HG02840 (cell line): ENCODE data around the gene ZIC4.

Experiments
- ATAC-seq: cut with Tn5 transposase; IDR thresholded peaks from one replicate; pipeline ENCODE4 v1.9.1; 2021; ENCODE audit warnings: mild to moderate bottlenecking, moderate library complexity, moderate number of reproducible peaks; ENCODE audit not compliant: unreplicated experiment, low FRiP score

Gene ZIC4

DNA sequence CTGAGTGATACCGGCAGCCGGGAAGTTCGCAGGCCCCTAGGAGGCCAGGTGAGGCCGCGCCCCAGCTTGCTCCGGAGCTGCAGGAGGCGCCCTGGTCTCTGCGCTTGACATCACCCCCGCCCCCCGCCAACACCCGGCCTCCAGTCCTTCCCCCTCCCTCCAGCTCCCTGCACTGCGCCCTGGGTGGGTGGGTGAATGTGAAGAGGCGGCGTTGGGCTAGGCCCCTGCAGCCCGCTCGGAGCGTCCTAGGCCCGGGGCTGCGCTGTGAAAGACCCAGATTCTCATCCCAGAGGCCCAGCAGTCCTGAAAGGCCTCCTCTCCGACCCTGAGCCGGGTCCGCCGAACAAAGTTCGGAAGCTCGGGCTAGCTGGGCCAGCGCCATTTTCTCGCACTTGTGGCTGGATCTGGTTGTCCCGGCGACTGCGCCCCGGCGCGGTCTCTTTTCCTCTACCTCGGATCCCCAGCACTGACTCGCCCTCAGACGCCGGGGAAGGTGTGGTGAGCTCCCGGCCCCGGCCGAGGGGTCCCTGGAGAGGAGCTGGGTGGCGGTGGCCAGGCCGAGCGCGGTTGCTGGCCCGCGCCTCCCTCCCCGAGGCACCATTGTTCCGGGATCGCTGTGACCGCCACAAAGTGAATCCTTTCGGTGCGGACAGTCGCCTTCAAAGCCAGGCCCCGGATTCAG is 12.9 kb downstream of the ZIC4 start:
- ATAC-seq = no peak

DNA sequence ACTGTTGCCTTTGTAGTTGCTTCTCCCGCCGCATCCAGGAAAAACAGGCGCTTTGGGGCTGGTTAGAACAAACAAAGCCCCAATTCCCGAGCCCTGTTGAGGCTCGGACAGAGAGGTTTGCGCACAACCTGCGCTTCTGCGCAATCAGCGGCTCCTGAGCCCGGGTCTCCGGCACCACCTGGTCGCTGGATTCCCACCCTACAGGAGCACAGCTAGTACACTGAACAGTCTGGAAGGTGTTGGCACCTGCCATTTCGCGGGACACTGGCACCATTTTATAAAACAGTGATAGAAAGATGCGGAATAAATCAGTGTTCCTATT is 13.8 kb downstream of the ZIC4 start:
- no peak for ATAC-seq

DNA sequence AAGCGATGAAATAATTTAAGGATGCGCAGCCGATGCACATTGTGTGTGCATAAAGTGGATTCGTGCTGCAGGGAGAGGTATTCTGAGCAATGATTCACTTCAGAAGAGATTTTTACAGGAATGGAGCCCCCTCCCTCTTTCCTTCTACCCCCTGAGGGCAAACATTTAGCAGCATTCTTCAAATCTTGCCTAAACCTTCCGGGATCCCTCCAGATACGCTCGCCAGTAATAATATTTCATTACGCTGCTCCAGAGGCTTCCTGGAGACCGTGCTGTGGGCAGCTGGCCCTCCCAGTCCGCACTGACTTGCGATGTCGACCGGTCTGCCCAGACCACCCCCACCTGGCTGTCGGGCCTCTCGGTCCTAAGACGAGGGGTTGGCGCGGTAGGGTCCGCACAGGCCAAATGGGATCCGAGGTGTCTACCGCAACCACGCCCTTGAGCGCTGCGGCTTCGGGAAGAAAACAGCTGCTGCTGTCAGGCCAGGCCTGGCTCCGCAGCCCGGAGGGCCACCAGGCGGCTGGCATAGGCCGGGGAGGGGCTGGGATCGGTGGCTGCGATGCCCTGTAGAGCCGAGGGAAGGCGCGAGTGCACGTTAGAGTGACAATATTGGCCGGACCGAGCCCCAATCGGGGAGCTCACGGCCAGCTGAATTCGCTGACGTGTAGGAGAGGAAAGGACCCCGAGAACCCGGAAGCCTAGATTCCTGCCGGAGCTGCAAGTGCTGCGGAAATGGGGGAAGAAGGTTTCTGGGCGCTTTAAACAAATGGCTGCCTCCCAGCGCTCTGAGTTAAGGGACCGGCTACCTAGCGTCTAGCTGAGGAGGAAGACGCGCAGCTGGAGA is 14.3 kb downstream of the ZIC4 start:
- ATAC-seq = no peak

DNA sequence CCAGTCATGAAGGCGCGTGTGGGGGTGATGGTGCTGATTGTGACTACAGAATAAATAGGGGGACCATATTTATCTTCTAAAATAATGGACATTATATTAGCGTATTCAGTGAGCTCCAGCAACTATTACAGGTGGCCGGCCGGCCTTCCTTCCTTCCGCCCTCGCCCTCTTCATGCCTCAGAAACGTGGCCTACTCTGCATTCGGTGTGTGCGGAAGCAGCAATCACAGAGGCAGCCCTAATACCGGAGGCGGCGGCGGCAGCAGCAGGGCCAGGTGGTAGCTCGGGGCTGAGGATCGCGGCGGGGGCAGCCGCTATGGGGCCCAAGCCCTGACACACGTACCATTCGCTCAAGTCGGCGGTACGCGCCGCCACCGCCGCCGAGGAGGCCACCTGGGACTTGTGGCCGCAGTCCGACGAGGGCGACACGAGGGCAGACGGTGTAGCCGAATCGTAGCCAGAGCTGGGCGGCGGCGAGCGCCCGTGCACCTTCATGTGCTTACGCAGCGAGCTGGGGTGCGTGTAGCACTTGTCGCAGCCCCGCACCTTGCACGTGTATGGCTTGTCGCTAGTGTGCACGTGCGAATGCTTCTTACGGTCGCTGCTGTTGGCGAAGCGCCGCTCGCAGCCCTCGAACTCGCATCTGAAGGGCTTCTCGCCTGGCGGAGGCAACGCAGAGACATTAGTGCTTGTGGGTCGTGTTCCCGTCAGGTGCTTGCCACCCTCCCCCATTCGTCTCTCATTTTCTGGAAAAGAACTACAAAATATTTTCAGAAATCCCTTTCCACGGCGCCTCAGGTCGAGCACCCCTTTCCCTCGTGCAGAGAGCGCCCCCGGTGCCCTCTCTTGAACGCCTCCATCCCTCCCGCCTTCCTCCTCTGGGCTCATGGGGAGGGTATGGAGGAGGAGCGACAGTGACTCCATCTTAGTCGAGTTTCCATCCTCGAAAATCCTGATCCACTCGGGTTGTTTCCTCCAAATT is 15.5 kb downstream of the ZIC4 start:
- ATAC-seq = no peak

DNA sequence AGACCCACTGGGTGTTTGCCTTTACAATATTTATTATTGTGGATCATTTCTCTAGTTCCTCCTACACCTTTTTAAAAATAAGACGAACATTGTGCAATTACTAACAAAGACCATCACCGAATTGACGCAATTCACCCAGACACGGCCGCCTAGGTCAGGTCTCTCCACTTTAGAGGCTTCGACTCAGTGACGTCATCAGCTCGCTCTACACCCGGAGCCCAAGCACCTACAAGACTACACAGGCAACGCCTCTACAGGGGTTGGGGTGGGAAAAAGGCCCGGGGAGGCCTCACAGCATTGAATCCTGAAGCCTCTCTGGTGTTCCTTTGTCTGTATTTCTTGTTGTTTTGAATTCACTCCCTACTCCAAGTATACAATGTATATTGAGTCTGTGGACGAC is 16.6 kb downstream of the ZIC4 start:
- no peak for ATAC-seq

DNA sequence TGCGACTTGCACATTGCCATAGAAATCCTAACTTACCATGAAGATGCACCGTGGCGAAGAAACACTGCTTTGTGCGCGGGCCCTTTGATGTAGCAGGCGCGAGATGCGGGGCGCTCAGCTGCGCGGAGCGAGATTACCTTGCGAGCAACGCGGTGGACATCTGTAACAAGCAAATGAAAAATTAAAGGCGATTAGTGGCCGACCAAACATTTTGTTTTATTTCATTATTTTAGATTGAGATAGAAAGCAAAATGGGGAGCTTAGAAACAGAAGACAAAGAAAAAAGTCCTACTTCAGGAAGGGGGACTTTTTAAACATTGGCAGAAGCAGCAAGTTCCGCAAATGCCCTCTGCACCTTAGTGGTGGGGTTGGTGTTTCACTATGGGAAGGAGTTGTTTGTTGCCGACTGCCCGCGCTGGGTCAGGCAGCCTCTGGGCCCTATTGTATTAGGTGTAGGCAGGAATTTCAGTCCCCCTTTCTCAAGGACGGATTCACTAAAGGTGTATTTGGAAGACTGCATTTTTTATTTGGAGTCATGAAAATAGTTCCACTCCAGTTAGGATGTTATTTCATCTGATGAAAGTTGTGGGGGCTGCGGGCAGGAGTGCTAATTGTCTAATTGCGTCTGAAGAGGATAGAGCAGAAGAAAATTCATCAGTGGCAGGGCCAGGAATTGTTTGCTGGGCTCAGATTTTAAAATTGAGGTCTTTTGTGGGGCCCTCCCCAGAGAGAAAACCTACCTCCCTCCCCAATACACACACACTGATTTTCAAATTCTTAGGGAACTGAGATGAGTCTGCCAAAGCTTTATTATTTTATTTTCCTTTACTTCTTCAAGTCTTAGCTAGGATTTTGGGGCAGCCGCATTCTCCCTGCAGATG is 17.4 kb downstream of the ZIC4 start:
- no peak for ATAC-seq

DNA sequence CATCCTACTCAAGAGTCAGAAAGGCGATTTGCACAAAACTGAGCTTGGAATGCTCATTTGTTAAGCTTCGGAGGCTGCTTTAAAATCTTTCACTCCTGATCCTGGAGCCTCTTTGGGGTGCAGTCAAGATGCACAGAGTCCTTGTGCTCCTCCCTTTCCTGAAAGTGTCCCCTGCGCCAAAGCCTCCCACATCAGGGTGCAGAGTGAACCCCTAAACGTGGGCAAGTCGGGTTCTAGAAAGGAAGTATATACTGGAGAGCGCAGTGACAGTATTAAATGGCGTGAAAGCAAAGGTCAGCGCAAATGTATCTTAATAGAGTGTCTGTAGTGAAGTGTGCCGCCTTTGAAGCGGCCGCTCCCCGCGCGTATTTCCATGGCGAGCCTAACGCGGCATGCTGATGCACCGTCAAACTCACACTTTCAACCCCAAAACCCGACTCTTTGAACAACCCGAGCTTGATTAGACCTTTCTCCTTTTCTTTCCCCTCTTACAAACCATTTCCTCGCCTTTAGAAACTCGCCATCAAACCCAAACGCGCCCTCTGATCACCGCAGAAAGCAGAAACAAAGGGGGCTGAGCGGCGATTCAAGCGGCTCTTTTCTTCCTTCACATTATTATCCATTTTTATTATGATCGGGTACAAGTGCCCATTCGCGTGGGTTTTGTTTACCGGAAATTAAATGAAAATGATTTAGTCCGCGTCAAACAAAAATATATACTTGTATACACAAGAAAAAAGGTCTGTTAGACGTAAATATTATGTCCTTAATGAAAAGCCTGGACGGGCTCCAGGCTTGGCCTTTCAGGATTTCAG is 18.3 kb downstream of the ZIC4 start:
- ATAC-seq = no peak

DNA sequence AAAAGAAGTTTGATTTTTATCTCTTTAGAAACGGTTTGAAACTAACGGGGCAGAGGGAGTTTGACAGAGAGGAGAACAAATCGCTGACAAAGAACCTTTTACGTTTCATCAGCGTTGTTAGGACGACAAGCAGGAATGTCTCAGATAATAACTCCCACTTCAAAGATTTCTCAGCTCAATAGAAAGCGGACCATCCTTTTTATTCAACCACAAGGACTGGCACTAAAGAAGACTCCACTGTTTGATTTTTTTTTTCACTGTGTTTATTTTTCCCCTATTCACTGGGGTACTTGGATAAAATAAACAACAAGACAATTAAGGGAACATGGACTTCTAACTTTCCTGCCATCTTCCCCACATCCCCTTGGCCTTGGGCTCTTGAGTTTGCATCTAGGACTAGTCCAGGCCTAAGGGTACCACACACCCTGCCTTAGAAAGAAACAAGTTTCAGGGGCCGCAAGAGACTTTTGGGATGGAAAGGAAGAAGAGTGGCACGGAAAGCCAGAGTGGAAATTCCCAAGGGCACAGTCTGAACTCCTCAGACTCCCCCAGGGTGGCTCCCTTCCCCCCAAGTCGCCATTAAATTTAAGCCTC is 19.0 kb downstream of the ZIC4 start:
- no peak for ATAC-seq

DNA sequence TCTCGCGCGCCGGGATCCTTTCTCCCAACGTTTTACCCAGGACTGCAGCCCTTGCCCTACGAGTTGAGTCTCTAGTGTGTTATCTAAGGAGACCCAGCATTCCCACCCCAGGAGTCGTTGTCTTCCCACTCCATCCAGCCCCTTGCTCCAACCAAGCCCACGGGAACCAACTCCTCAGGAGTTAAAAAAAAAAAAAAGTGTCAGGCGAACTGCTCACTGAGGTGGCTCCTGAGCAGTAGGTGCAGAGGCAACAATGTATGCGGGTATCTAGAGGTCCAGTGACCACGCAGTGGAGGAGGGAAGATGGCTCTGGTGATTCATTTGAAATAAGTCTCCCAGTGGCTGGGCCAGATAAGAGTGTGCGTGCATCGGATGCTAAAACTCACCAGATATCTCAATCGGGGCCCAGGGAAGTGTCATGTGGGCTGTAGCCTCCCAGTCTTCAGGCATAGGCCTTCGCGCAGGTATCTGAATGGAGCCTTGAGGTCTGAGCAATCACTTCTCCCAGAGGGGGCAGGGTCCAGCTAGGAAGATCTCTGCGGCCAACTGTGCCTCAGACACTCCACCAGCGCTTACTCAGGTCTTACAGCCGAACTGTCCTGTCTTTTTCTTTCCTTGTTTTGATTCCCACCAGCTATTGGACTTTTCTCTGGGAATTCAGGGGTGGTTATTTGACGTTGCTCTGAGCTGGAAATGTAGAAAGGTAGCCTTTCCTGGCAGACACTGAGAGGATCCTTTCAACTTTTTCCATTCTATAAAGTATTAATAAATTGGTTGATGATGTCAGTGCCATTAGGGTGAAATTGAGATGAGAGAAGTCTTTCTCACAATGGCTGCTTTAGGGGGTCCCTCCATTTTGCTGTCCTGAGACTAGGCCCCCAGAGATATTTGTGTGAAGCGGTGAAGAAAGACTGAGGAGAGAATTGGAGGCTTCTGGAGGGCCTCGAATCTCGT is 21.0 kb downstream of the ZIC4 start:
- no peak for ATAC-seq

DNA sequence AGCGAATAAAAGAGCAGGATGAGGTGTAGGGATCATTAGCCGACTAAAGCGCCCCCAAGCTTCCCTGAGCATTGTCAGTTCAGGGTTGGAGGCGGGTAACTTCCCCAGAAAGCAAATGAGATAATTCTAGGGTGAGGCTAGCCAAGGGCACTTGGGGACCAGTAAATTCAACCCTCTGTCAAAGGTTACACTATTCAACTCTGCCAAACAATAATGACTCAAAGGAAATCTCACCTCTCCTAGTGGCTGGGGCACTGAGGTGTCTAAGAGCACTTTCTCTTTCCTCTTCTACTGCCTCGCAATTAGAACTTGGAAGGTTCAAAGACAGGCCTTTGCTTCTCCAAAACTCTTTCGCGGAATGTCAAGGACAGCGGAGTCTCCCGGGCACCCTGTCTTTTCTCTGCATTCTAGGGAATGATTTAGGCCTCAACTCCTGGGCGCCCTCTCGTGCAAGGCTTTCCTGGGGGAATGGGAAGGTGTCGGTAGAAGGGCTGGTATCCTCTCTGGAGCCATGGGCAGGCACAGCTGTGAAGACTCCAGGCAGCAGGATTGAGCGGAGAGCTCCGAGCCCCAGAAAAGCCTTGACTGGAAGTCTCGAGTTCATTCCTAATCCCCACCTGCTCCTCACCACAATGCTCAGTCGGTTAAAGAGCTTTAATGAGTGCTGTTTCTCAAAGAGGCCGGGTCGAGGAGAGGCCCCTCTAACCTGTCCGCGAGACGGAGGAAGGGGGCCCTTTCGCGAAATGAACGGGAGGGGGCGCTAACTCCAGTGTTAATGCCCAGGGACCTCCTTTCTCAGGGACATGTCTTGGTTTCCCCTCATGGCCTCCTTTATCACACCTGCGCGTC is 21.9 kb downstream of the ZIC4 start:
- ATAC-seq = no peak

DNA sequence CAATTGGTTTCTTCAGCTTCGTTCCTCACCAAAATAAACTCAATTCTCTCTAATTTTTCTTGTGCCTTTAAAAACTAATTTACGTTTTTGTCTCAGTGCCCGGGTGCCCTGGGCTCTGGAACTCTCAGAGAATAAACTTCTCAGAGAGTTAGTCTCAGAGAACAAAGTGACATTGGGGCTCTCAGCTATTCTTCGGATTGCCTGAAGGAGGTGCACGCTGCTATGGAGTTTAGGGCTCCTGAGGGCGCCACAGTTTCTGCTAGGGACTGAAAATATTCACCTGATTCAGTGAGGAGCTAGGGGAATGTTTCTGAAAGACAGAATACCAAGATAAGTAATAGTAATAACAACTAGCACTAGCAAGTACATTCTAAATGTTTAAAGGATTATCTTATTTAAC is 22.7 kb downstream of the ZIC4 start:
- no peak for ATAC-seq

DNA sequence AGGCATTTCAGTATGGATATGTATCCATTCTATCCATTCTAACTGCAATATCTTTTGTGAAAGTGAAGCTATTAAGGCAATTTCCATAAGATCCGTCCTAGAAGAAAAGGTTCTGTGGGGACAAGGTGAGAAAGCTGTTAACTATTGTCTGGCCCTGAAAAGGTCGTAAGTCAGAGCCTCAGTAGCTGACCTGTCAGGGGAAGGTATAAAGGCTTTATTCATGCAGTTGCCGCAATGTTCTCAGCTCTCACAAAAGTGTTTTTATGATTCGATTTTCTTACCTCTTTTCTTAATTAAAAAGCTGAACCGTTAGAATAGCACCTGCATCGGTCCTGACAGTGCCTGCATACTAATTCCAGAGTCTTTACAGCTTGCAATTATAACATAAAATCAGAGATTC is 24.7 kb downstream of the ZIC4 start:
- no peak for ATAC-seq

DNA sequence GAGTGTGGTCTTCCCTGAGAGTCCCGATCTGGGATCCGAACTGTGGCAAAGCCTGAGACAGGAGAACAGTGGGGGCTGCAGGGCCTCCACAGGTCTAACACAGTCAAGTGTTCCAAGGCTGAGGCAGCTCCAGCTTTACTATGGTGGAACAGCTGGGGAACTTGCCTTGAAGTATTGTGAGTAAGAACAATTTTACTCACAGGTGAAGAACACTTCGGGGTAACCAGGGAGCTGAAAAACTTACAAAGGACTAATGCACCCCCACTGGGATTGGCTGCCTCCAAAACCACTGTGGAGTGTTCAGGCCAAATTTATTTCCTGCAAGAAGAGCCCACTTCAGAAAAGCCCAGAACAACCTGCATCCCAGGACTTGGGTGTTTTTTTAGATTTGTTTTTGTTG is 25.4 kb downstream of the ZIC4 start:
- no peak for ATAC-seq

DNA sequence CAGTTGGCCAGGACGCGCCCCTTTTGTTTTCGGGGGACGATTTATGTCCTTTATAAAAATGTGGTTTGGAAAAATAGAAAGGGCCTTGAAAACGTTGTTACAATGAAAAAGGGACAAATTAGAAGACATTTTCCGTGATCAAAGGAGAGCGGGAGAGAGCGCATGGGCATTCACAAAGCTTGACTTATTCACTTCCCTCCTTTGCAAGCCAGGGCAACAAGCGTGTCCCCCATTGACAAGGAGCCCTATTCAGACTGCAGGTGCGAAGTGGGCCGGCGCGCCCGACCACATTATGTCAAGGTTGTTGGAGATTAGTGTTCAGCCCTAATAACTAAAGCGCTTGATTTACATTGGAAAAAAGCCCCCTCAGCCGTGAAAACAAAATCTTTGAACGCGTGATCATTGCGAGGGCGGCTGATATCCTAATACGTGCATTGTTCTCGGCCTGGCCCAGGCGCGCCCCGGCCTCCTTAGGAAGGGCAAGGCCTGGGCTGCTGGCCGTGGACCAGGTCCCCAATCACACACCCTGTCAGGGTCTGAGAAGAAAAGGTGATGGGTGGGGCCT is 25.9 kb downstream of the ZIC4 start:
- ATAC-seq = no peak

DNA sequence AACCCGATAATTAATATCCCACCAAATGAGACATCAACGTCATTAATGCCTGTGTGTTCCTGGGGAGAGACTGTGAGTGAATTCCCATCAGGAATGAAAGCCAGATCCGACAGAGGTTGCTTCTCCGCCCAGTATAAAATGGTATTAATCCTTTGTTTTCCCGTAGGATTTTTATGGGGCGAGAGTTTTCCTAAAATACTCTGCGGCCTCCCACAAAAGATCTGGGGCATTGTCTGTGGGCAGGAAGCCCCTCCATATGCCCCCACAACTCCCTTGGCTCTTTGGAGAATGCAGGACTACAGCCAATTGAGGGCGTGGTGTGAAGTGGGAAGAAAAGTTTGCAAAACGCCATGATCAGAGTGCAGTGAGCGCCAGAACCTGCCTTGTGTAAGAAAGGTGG is 26.7 kb downstream of the ZIC4 start:
- ATAC-seq = no peak
